ENCODE results near the gene NHLRC1.

Gene NHLRC1

DNA sequence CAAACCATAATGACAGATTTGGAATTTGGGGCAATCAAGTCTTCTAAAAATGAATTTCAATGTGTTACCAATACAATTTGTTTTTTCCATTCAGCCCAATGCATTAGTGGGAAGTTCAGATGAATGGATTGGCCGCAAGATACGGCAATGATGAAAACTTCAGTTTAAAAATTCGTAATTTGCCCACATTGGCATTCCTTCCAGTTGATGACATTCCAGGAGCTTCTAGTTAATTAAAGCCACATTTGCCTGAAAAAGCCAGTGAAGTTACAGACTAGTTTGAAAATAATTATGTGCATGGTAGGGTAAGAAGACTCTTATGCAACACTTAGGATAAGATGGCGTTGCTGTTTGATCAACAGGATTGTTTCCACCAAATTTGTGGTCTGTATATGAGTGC, 46.2 kb downstream of the NHLRC1 start:
- no peaks in the 10 kb centered on the region for H3K4me1 ChIP-seq (ENCODE audit: control insufficient read depth, low read length)
- H3K9me2 ChIP-seq (replicated peaks; ENCODE audit: control insufficient read depth, low read length): no peaks in the 10 kb centered on the region
- no peaks in the 10 kb centered on the region for H3K79me2 ChIP-seq (ENCODE audit: control insufficient read depth, low read length)
- H4K20me1 ChIP-seq (ENCODE audit: control insufficient read depth, insufficient read depth, low read depth, low read length): no peaks in the 10 kb centered on the region
- no peaks in the 10 kb centered on the region for H3F3A ChIP-seq (ENCODE audit: control insufficient read depth, insufficient read depth)
- TF ChIP-seq, protein P1, sequence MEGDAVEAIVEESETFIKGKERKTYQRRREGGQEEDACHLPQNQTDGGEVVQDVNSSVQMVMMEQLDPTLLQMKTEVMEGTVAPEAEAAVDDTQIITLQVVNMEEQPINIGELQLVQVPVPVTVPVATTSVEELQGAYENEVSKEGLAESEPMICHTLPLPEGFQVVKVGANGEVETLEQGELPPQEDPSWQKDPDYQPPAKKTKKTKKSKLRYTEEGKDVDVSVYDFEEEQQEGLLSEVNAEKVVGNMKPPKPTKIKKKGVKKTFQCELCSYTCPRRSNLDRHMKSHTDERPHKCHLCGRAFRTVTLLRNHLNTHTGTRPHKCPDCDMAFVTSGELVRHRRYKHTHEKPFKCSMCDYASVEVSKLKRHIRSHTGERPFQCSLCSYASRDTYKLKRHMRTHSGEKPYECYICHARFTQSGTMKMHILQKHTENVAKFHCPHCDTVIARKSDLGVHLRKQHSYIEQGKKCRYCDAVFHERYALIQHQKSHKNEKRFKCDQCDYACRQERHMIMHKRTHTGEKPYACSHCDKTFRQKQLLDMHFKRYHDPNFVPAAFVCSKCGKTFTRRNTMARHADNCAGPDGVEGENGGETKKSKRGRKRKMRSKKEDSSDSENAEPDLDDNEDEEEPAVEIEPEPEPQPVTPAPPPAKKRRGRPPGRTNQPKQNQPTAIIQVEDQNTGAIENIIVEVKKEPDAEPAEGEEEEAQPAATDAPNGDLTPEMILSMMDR (IDR thresholded peaks at IDR 0.05; ENCODE audit: low read depth, low read length, poor library complexity, severe bottlenecking): no peak
- TF ChIP-seq EZH2phosphoT487 (IDR thresholded peaks at IDR 0.05; ENCODE audit: borderline replicate concordance, low read length): no peak
- no peak overlapping the region for H3K27ac ChIP-seq (ENCODE audit: low read depth, low read length)
- no peak overlapping the region for H3K4me3 ChIP-seq (ENCODE audit: low read length)
- no peaks in the 10 kb centered on the region for H3K36me3 ChIP-seq (ENCODE audit: control insufficient read depth, low read length)
- peaks cover 8% of the 10 kb centered on the region; the same call in 1 of the 2 replicates for H3K9me3 ChIP-seq (ENCODE audit: control insufficient read depth, insufficient read depth, low read length)
- no peak overlapping the region for H3K4me2 ChIP-seq (ENCODE audit: low read length)
- no peaks in the 10 kb centered on the region for H3K27me3 ChIP-seq (ENCODE audit: control insufficient read depth, low read length)

DNA sequence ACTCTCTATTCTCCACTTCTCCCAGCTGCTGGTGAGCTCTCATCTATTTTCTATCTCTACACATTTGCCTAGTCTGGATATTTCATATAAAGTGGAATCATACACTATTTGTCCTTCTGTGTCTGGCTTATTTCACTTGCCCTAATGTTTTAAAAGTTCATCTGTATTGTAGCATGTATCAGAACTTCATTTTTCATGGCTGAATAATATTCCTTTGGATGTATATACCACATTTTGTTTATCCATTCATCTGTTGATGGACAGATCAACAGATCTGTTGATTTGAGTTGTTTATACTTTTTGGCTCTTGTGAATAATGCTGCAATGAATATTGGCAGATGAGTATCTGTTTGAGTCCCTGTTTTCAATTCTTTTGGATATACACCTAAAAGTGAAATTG, 49.6 kb downstream of the NHLRC1 start:
- Histone ChIP-seq H3F3A (ENCODE audit: control insufficient read depth, insufficient read depth) (no peaks in the 10 kb centered on the region), H3K4me3 (ENCODE audit: low read length) (no peak overlapping the region), H3K27ac (ENCODE audit: low read depth, low read length) (no peak overlapping the region), H3K4me2 (ENCODE audit: low read length) (no peak overlapping the region), H3K36me3 (ENCODE audit: control insufficient read depth, low read length) (no peaks in the 10 kb centered on the region), H3K4me1 (ENCODE audit: control insufficient read depth, low read length) (no peaks in the 10 kb centered on the region), H3K79me2 (ENCODE audit: control insufficient read depth, low read length) (no peaks in the 10 kb centered on the region), H3K9me3 (ENCODE audit: control insufficient read depth, insufficient read depth, low read length) (peaks cover 8% of the 10 kb centered on the region; the same call in 1 of the 2 replicates), H3K27me3 (ENCODE audit: control insufficient read depth, low read length) (no peaks in the 10 kb centered on the region), H4K20me1 (ENCODE audit: control insufficient read depth, insufficient read depth, low read depth, low read length) (no peaks in the 10 kb centered on the region), H3K9me2 (replicated peaks; ENCODE audit: control insufficient read depth, low read length) (no peaks in the 10 kb centered on the region)
- TF ChIP-seq, protein P1 (IDR thresholded peaks at IDR 0.05; ENCODE audit: low read depth, low read length, poor library complexity, severe bottlenecking): no peak
- no peak for TF ChIP-seq EZH2phosphoT487 (IDR thresholded peaks at IDR 0.05; ENCODE audit: borderline replicate concordance, low read length)

DNA sequence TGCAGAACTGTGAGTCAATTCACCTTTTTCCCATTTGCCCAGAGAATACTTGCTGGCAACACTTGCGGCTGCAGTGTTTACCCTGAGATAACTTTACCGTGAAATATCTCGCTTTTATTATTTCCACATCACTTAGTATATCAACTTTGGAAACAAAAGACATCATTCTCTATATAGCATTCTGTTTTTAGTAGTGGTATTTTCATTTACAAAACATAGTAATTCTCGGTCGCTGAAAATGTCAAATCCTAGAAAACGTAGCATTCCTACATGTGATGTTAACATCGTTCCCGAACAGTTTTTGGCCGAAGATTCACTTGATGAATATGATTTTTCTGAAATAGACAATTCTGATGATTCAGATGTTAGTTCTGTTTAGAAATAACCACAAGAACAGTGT, 52.0 kb downstream of the NHLRC1 start:
- TF ChIP-seq, protein P1 (IDR thresholded peaks at IDR 0.05; ENCODE audit: low read depth, low read length, poor library complexity, severe bottlenecking): no peak
- TF ChIP-seq EZH2phosphoT487 (IDR thresholded peaks at IDR 0.05; ENCODE audit: borderline replicate concordance, low read length): no peak
- 0 out of 2 replicates have a peak, but pooled peaks cover 3% of the 10 kb centered on the region for H3K9me3 ChIP-seq (ENCODE audit: control insufficient read depth, insufficient read depth, low read length)

More for the DNA sequence above, 52.0 kb downstream of the NHLRC1 start:
- no peaks in the 10 kb centered on the region for H3K4me1 ChIP-seq (ENCODE audit: control insufficient read depth, low read length)
- H3K27me3 ChIP-seq (ENCODE audit: control insufficient read depth, low read length): no peaks in the 10 kb centered on the region
- no peaks in the 10 kb centered on the region for H3K36me3 ChIP-seq (ENCODE audit: control insufficient read depth, low read length)
- no peaks in the 10 kb centered on the region for H3F3A ChIP-seq (ENCODE audit: control insufficient read depth, insufficient read depth)
- H3K9me2 ChIP-seq (replicated peaks; ENCODE audit: control insufficient read depth, low read length): no peaks in the 10 kb centered on the region
- no peak overlapping the region for H3K4me2 ChIP-seq (ENCODE audit: low read length)
- no peak overlapping the region for H3K4me3 ChIP-seq (ENCODE audit: low read length)
- H3K27ac ChIP-seq (ENCODE audit: low read depth, low read length): no peak overlapping the region
- no peaks in the 10 kb centered on the region for H3K79me2 ChIP-seq (ENCODE audit: control insufficient read depth, low read length)
- H4K20me1 ChIP-seq (ENCODE audit: control insufficient read depth, insufficient read depth, low read depth, low read length): no peaks in the 10 kb centered on the region
